Stimulated activated CD8-positive, alpha-beta memory T cell treated with anti-CD3 and anti-CD28 coated beads, Interleukin-4, amount 100 ng/mL, for 4 hours (primary cell): Measurements from ENCODE around the gene CALML6.

Source experiments
- DNase-seq, 2 donors: peaks; one replicate each; pipeline ENCODE4 v3.0.0-alpha.2; 2020; ENCODE audit warnings: low read depth in 2 of 2, low spot score in 1 of 2

CALML6 gene

DNA sequence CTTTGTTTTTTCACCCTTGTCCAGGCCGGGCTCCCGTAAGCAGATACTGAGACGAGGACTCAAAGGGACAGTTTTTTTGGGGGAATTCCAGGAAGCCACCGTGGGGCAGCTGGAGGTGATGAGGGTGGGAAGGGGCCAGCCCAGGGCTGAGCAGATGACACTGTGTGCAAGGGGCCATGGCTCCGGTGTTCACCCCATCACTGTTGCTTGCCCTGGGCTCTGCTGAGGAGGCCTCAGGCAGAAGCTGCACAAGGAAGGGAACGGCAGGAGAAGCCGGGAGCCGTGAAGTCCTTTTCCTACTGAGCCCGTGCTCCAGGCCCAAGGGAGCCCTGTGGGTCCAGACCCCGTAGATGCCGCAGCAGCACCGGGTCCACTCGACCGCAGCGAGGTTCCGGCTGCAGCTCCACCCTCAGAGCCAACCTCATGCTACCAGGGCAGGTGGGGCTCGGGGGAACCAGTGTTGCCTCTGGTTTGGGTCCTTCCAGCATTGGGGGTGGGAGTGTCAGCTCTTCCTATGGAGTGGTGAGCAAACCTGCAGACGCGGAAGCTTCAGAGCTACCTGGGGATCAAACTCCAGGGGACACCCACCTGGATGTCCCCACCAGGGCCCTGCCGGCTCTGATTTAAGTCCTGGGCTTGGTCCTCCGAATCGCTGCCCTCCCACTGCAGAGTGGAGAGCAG, 4.3 kb upstream of the CALML6 start:
- DNase-seq, result no peak

DNA sequence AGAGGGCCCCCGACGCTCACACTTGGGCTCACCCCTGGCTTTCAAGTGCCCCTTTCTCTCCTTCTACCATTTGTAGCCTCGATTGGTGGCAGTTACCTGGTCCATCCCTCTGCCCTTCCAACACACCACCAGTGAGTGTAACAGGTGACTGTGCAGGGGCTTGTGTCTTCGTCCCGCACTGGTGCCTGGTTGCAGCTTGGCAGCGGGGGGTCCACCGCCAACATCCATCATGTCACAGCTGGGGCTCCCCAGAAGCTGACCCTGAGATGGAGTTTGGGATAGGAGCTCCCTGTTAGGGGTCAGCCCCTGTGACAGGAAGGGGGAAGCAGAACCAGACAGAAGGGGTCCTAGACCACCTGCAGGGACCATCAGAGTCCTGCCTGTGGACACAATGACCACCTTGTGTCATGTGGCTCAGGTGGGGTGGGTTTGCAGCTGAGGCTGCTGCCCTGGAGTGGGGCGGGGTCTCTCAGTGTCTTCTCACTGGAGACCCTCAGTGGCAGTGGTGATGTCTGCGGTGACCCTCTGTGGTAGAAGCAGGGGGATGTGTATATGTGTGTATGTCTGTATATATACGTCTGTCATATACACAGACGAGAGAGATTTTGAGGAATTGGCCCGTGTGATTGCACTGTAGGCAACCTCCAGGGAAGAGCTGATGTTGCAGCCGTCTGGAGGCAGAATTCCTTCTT, 3.6 kb upstream of the CALML6 start:
- DNase-seq, result no peak

DNA sequence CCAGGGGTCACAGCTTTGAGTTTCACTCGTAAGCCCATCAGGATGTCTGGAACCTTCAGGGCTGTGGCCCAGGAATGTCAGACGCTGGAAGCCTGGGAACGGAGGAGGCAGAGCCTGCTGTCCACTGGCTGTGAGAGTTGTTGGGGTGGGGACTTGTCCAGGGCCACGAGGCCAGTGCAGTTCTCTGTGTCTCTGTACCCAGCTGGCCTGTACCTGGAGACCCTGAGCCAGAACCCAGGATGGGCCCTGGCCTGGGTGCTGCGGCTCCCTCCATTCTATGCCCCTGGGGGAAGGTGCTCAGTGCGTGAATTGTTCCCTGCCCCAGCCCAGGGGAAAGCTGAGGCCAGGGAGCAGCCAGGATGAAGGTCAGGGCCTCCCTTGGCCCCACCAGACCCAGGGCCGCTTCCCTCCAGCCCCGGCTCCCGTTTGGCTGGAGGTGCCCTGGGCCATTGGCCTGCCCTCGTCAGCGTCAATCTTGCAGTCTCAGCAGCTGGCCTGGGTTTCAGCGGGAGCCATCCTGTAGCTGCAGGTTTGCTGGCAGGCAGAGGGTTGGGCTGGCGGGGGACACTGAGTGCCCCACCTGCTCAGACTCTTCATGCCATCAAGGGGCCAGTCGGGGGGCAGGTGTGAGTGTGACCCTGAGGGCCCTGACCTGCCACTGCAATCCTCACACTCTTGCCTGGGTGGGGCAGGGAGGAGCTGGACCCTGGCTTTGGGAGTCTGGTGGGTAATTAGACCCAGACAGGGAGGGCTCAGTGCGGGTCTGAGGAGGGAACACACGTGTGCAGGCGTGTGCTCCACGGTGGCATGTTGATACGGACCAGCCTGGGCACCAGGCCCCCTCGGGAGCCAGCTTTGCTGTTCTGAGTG, 724 bp upstream of the CALML6 start:
- DNase-seq, result no peak

DNA sequence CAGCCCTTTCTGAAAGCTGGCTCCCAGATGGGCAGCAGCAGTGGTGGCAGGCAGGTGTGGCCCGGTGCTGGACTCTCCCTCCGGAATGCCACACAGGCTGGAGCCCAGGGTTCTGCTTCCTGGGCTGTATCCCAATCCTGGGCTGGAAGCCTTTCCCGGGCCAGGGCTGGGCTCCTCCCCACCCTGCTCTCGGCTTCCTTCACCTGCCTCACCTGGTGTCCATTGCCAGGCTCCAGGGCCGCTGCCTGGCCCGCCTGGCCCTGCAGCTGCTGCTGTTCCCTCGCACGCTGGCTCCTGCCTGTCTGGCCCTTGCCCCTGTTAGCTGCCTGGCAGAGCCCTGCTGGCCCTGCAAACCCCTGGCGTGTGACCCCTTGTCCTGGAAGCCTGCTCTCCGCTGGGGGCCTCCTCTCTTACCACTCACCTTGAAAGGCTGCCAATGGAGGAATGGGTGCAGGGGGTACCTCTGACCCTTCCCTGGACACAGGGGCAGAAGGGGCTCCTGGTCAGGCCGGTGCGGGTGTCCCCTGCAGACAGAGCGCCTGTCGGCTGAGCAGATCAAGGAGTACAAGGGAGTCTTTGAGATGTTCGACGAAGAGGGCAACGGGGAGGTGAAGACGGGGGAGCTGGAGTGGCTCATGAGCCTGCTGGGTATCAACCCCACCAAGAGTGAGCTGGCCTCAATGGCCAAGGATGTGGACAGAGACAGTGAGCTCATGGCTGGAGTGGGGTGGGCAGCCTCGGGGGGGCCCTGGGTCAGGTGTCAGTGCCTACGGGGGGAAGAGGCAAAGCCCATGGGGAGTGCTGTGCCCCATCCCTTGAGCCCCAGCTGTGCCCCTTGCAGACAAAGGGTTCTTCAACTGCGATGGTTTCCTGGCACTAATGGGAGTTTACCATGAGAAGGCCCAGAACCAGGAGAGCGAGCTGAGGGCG, 1.1 kb downstream of the CALML6 start:
- DNase-seq, result no peak

DNA sequence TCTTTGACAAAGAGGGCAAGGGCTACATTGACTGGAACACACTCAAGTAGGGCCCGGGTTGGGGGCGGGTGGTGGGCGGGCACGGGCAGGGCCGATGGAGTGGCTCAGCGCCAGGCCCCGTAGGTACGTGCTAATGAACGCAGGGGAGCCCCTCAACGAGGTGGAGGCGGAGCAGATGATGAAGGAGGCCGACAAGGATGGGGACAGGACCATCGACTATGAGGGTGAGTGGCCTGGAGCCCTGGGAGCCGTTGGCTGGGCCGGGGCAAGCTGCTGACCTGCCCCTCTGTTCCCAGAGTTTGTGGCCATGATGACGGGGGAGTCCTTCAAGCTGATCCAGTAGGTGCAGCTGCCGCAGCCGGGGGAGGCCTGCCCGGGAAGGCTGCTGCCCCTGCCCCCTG, 1.8 kb downstream of the CALML6 start:
- no peak for DNase-seq

DNA sequence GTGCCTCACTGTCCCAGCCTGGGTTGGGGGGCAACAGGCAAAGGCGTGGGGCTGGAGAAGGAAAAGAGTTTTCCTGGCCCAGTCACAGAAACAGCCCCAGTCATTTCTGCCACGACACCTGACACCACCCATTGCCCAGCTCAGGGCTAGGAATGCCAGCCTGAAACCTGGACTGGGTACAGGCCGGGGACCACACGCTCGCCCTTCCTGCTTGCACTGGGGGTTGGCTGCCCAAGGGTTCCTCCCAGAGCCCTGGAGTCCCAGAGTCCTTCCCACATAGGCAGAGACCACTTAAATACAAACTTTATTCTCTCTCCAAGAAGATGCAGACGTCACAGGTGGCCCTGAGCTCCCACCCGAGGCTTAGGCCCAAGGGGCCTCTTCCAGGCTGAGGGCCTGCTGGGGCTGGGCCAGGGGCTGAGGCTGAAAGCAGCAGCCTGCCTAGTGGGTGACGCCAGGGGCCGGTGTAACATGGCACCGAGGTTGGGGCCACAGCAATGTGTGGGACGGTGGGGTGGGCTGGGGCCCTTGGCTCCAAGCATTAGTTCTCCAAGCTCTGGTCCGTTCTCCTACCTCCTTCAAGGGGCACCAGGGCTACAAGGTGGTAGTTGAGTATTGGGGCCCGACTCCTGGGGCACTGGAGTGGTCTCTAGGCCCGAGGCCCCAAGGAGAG, 2.4 kb downstream of the CALML6 start:
- DNase-seq, result no peak

DNA sequence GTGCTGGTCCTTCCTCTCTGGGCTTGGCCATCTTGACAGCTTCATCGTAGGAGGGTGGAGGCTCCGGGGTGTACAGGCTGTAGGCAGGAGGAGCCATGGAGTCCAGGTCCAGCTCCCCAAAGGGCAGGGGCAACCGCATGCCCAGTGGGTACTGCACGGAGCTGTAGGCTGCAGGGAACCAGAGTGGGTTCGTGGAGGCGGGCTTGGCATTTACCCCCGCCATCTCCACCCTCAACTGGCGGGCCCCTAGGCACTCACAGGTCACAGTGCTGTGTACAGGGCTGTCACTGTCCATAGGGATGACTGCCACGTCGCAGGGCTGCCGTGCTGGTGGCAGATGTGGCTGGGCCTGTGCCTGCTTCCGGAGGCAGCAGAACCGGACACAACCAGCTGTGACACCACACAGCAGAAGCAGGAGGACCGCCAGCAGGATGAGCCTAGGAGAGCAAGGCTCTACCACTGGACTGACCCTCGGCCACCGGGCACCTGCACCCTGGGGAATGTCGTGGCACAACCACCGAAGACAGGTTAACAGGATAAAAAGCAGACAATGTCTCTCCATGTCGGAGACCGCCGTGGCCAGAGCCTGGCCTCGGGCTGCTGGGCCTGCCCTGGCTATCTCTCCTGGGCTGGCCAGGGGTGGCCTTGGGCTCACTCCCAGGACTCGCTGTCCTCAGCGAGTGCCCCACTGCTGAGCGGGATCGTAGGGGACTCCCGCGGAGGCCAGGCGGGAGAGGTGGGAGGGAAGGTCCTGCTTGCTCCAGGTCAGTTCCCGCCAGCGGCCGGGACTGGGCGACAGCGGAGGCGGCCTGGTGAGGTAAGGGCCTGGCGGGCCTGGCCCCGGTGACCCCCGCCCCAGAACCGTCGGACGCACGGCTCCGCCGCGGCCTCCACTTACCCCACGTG, 3.2 kb downstream of the CALML6 start:
- DNase-seq, result no peak

DNA sequence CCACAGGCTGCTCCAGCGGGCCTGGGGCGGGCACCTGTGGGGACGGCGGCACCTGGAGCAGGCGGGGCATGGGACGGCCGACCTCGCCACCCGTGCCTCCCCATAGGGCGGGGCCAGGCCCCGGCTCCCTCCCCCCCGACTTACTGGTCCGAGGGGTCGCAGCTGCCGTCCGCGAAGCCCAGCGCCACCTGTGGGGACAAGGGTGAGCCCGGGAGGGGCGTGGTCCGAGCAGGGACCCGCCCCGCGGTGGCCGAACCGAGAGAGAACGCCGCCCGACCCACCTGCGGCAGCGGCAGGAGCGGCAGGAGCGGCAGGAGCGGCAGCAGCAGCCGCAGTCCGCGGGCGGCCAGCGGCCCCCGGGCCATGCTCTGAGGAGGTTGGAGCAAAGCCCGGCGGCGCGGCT, 3.8 kb downstream of the CALML6 start, which contains the start of gene TMEM52:
Gene TMEM52, minus strand, starts transcription at position 379 of the 403 bp plus-strand sequence. Its CDS starts 14 bp downstream, at position 365.
- DNase-seq, result no peak

DNA sequence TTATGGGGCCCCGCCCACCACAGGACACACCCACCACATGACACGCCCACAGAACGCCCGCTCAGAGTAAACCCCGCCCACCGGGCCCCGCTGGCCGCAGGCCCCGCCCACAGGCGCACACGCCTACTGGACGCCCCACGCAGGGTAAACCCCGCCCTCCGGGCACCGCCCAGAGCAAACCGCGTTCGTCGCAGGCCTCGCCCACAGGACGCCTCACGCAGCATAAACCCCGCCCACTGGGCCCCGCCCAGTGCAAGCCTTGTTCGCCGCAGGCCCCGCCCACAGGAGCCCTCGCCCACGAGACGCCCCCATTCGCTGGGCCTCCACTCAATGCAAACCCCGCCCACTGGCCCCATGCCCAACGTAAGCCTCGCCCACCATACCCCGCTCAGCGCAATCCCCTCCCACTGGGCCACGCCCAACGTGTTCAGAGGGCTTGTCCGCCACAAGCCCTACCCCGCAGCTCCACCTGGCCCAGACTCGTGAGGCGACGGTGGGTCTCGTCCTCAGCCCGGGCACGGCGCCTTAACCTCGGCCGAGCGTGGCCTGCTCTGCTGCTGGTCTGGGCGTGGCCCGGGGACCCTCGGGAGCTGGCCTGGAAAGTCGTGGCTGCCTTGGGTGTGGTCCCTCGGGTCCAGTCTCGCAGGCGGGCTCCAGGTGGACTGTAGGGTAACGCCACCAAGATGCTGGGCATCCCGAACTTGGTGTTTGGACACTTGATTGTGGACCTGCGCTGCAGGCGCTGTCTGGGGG, 4.4 kb downstream of the CALML6 start:
- peak; percentile 98 for DNase-seq

DNA sequence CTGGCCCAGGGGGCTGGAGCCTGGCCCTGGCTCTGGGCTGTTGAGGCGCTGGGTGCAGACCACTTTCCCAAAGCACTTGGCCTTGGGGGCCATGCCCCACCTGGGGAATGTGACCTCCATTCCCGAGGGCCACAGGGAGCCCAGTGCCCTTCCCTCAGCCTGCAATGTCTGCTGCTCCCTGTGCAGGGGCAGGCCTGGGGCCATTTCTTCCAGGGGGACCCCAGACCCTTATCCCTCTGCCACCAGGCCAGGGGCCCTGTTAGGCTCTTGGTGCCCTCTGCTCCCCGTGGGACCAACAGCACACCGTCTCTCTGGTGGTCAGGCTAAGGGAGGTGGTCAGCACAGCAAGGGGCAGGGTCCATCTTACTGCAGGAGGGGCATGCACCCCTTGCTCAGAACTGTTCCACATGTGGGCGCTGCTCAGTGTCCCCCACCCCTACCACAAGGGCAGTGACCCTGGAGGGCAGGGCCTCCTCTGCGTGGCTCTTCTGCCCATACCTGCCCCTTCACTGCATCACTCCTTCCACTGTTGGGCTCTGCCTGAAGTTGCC, 5.1 kb downstream of the CALML6 start:
- DNase-seq, result no peak

DNA sequence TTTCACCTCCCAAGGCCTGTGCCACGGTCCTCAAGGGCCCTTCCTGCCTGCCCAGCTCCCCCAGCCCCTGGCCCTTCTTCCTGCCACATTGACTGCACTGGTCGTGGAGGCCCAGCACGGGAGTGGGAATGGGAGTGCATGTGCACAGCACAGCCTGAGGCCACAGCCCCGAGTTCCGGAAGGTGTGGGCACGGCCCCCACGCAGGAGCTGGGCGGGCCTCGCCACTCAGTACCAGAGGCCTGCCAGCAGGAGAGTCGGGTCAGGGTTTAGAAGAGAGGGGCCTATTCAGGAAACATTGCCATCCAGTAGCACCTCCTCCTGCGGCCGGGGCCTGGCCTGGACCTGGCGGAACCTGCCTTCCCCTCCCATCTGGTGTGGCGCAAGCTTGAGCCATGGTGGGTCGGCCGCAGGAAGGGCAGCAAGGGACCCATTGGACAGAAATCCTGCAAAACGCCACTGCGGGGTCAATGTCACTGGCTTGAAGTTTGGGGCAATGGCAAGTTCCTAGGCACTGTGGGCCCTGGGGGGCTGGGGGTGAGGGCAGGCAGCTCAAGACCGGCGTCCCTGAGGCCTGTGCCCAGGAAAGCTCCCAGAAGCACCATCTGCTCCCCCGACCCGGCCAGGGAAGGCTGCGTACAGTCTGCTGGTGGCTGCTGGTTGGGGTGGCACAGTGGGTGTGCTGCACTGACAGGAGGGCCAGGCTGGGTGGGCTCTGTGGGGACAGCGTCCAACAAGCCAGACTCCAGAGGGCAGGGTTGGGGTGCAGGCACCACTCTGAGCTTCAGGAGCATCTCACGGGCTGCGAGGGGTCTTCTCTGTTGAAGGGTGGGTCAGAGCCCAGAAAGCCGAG, 5.8 kb downstream of the CALML6 start:
- no peak for DNase-seq

DNA sequence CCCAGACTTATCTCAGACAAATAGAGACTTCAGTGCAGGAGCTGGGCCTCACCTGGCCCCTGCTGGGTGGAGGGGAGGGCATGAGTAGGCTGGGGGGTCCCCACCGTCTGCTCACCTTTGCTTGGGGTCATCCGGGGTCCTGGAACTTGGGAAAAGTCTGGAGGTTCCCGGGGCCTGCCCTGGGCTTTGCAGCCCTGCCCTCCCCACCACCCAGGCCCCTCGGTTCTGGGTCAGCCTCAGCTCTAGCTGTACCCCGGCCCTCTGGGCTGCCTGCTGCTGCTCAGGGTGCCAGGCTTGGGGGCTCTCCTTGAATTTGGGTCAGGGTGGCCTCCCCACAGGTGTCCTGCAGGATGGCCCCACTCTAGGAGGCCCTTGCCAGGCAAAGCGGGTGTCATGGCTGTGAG, 6.4 kb downstream of the CALML6 start:
- no peak for DNase-seq

DNA sequence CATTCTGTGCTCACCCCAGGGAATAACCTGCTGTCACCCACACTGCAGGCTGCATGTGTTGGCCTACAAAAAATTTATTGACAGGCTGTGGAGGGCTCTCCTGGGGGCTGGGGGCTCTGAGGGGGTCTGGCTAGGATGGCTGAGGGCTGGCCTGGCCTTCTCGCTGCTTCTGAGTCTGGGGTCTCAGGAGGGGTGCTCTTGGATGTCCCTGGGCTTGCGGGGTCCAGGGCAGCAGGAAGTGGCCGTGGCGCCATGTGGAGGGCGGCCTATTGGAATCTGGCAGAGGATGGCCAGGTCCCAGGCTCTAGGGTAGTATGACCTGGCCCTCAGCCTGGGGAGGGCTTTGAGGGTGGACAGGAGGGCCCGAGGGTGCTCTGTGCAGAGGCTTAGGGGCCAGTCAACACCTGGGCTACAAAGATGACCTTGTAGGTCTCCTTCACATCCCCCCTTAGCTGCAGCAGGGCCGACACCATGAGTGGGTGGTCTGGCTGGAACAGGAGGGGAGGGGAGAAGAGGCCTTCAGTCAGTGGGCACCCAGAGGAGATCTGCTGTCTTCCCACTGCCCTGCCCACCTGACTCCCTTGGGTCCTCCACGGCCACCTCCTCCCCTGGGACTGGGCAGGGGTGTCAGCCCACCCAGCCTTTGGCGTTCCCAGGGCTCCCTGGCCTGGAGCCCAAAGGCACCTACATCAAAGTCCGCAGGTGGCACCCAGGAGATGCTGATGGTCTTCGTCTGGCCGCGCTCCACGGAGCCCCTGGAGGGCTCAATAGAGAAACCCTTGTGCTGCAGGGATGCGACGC, 7.0 kb downstream of the CALML6 start:
- no peak for DNase-seq

DNA sequence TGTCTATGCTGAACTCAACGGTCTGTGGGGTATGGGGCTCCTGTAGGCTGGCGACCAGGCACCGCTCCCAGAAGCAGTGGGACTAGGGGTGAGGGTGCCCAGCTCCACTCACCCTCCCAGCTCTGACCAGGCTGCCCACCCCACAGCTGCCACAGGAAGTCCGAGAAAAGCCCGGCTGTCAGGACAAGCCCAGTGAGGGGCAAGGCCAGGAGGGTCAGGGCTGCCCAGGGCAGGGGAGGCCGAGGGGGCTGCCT, 7.6 kb downstream of the CALML6 start:
- no peak for DNase-seq

DNA sequence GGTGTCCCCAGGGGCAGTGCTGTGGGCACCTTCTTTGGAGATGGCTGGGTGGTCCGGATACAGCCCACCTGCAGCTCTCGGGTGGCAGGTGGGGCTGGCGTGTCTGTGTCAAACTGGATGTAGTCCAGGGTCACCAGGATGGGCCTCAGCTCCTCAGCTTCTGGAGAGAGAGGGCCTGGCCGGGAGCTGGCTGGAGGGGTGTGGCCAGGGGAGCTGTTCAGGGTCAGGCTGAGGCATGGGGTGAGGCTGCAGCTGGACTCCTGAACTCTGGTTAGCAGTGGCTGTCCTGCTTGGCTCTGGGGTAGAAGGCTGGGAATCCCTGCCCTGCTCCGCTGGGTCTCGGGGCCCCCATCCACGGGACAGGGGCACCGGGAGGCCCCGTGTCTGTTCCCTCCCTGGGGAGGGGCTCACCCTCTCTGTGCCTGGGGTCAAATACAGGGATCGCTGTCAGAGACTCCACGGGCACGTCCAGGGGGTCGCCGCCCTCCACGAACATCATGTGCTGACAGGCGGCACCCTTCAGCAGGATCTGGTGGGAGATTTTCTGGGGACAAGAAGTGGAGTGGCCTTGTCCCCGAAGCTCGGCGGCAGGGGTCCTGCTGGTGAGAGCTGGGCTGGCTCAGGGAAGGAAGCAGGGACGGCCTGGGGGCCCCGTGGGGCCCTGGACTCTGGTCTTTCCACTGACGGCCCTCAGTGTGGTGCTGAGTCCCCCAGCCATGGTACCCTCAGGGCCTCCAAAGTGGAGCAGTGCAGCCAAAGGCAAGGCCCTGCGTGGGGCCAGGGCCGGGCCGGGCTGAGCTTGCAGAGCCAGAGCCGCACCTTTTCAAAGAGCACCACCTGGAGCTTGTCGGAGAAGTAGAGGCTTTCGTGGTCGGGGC, 8.1 kb downstream of the CALML6 start:
- no peak for DNase-seq

DNA sequence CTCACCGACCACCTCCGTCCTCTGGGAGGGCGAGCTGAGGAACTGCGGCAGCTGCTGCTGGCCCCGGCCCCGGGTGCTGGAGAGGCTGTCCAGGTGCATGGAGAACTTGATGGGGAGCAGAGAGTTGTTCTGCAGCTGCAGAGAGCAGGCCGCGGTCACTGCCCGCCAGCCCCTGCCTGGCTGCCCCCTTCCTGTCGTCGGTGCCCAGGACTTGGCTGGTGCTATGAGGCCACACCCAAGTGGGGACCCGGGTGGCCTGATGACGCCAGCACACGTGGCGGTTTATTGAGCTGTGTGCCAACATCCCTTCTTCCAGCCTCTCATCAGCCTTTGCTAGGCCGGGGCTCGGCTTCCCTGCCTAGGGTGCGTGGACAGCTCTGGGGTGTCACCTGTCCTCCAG, 9.3 kb downstream of the CALML6 start:
- DNase-seq, result no peak
